GM23338 (cell line): ENCODE data around the gene DGCR6L. TPM values are rescaled to one million over a fixed set of nuclear protein-coding genes. Genes with fewer than 3 reads are reported as not detected.

ENCODE experiments used
- ATAC-seq: fragments of 200-7000 bp; cut with Tn5 transposase; 3 replicates; pipeline ENCODE4 v1.9.1; 2020
- DNase-seq: peaks from one replicate; pipeline ENCODE4 v3.0.0-alpha.2; 2015; ENCODE audit warnings: low spot score
- H2AFZ ChIP-seq: fragments of 200-600 bp; sonication (generic); 2 replicates; pipeline ENCODE4 v1.8.0; 2016; ENCODE audit warnings: antibody characterized with exemption, mild to moderate bottlenecking, moderate library complexity
- H3F3A ChIP-seq: fragments of 200-600 bp; sonication (generic); replicated peaks from 2 replicates; pipeline ENCODE4 v1.8.0; 2017; ENCODE audit warnings: antibody characterized with exemption, mixed run types, low read depth
- H3K27ac ChIP-seq: fragments of 200-600 bp; sonication (generic); 2 replicates; pipeline ENCODE4 v1.6.1; 2016; ENCODE audit warnings: low read depth
- H3K27me3 ChIP-seq: fragments of 200-600 bp; sonication (generic); 2 replicates; pipeline ENCODE4 v1.8.0; 2016; ENCODE audit warnings: mild to moderate bottlenecking, mixed run types, moderate library complexity; ENCODE audit not compliant: insufficient read depth
- H3K36me3 ChIP-seq: fragments of 200-600 bp; sonication (generic); 2 replicates; pipeline ENCODE4 v1.8.0; 2016; ENCODE audit warnings: mild to moderate bottlenecking; ENCODE audit not compliant: insufficient read depth
- H3K4me1 ChIP-seq: fragments of 200-600 bp; sonication (generic); 2 replicates; pipeline ENCODE4 v1.8.0; 2016; ENCODE audit warnings: mild to moderate bottlenecking, moderate library complexity; ENCODE audit not compliant: insufficient read depth
- H3K4me2 ChIP-seq: fragments of 200-600 bp; sonication (generic); 2 replicates; pipeline ENCODE4 v1.7.1; 2017; ENCODE audit warnings: mixed run types
- H3K4me3 ChIP-seq: fragments of 200-600 bp; sonication (generic); 2 replicates; pipeline ENCODE4 v1.6.1; 2016; ENCODE audit warnings: mixed run types
- H3K79me2 ChIP-seq: fragments of 200-600 bp; sonication (generic); replicated peaks from 2 replicates; pipeline ENCODE4 v1.8.0; 2017; ENCODE audit warnings: mild to moderate bottlenecking; ENCODE audit not compliant: insufficient read depth
- H3K9me2 ChIP-seq: fragments of 200-600 bp; sonication (generic); 2 replicates; pipeline ENCODE4 v1.8.0; 2017; ENCODE audit not compliant: insufficient read depth
- H4K20me1 ChIP-seq: fragments of 200-600 bp; sonication (generic); replicated peaks from 2 replicates; pipeline ENCODE4 v1.8.0; 2017; ENCODE audit warnings: mild to moderate bottlenecking; ENCODE audit not compliant: insufficient read depth
- H3K27ac Mint-ChIP-seq: 2 replicates; pipeline ENCODE4 v1.8.0; 2020; ENCODE audit warnings: inconsistent platforms, mild to moderate bottlenecking, moderate library complexity, mixed read lengths
- H3K27me3 Mint-ChIP-seq: 3 replicates; pipeline ENCODE4 v1.8.0; 2022; ENCODE audit warnings: low read depth, mild to moderate bottlenecking, moderate library complexity, mixed read lengths, inconsistent platforms; ENCODE audit not compliant: insufficient read depth, poor library complexity
- H3K36me3 Mint-ChIP-seq: 3 replicates; pipeline ENCODE4 v1.8.0; 2021; ENCODE audit warnings: low read depth, mild to moderate bottlenecking, inconsistent platforms, moderate library complexity, mixed read lengths
- H3K4me1 Mint-ChIP-seq: 3 replicates; pipeline ENCODE4 v1.8.0; 2020; ENCODE audit warnings: mild to moderate bottlenecking, inconsistent platforms, mixed read lengths
- H3K4me3 Mint-ChIP-seq: 3 replicates; pipeline ENCODE4 v1.8.0; 2021; ENCODE audit warnings: moderate library complexity, mild to moderate bottlenecking, inconsistent platforms, mixed read lengths
- H3K9me3 Mint-ChIP-seq: 3 replicates; pipeline ENCODE4 v1.8.0; 2020; ENCODE audit warnings: moderate library complexity, mild to moderate bottlenecking, inconsistent platforms, mixed read lengths
- CTCF ChIP-seq, 2 experiments: fragments of 200-600 bp in 1 of 2; sonication (generic) in 1 of 2; conservative IDR thresholded peaks; 2 replicates each; pipeline versions ENCODE4 v1.5.1 to v1.6.1; 2016 to 2017; ENCODE audit warnings: antibody characterized with exemption in 2 of 2, low read depth in 2 of 2, mild to moderate bottlenecking in 2 of 2, moderate library complexity in 1 of 2
- EZH2 ChIP-seq: fragments of 200-600 bp; sonication (generic); IDR thresholded peaks from one replicate; pipeline ENCODE4 v1.8.0; 2017; ENCODE audit warnings: antibody characterized with exemption, mild to moderate bottlenecking, low read depth; ENCODE audit not compliant: unreplicated experiment
- JUNB ChIP-seq: IDR thresholded peaks from one replicate; pipeline ENCODE4 v1.6.1; 2016; ENCODE audit warnings: antibody characterized with exemption; ENCODE audit not compliant: unreplicated experiment
- POLR2AphosphoS5 ChIP-seq: IDR thresholded peaks from 2 replicates; pipeline ENCODE4 v1.6.1; 2016; ENCODE audit warnings: antibody characterized with exemption, low read depth
- STAT1 ChIP-seq: IDR thresholded peaks from one replicate; pipeline ENCODE4 v1.6.1; 2016; ENCODE audit warnings: antibody characterized with exemption; ENCODE audit not compliant: unreplicated experiment
- ZNF114 ChIP-seq: fragments of 250-450 bp; sonication (Bioruptor Pico); IDR thresholded peaks from 2 replicates; pipeline ENCODE4 v1.5.0; 2020; ENCODE audit warnings: mild to moderate bottlenecking, moderate library complexity
- ZNF462 ChIP-seq: fragments of 250-450 bp; sonication (Bioruptor Pico); IDR thresholded peaks from 2 replicates; pipeline ENCODE4 v1.5.0; 2020; ENCODE audit warnings: mild to moderate bottlenecking, moderate library complexity
- polyA plus RNA-seq: library from polyadenylated mRNA; unstranded; fragments of >200 nt; fragmentation: Nextera tagmentation; extraction: Ambion mirVana; gene quantifications from 2 replicates; pipeline ENCODE4 v1.2.1, GENCODE V29; 2016
- total RNA-seq: library from RNA; depleted of rRNA; stranded (reverse); fragments of >200 nt; shearing (Covaris generic); gene quantifications from 2 replicates; pipeline ENCODE4 v1.2.3, GENCODE V29; 2014

The DGCR6L gene
- total and polyA plus RNA-seq, 2 experiments from 2014 or later: 66.3 to 85.9 TPM

GRCh38 chr22:20283674-20284066 lies 36.2 kb downstream of the DGCR6L start:
- no peak overlapping the region for H3K4me3 ChIP-seq
- no peak overlapping the region for H2AFZ ChIP-seq
- no peak overlapping the region for H3K4me2 ChIP-seq
- Mint-ChIP-seq H3K9me3 (no peaks in the 10 kb centered on the region), H3K27ac (no peak overlapping the region), H3K27me3 (peaks cover 3% of the 10 kb centered on the region), H3K4me3 (no peak overlapping the region), H3K36me3 (no peaks in the 10 kb centered on the region), H3K4me1 (peaks cover 3% of the 10 kb centered on the region)
- H3K4me1 ChIP-seq: no peaks in the 10 kb centered on the region
- ATAC-seq (no peak), DNase-seq (no peak)
- no peaks in the 10 kb centered on the region for H4K20me1 ChIP-seq
- no peaks in the 10 kb centered on the region for H3K79me2 ChIP-seq
- no peaks in the 10 kb centered on the region for H3K9me2 ChIP-seq
- no peaks in the 10 kb centered on the region for H3K36me3 ChIP-seq
- H3K27ac ChIP-seq: no peak overlapping the region
- TF ChIP-seq ZNF114 (CRISPR knock-in tag) (no peak), CTCF (conservative IDR thresholded peaks at IDR 0.05; ENCODE audit: low read depth in 2 of 2) (no peak), STAT1 (no peak)
- H3F3A ChIP-seq: no peaks in the 10 kb centered on the region
- no peaks in the 10 kb centered on the region for H3K27me3 ChIP-seq

GRCh38 chr22:20282901-20283673 lies 36.8 kb downstream of the DGCR6L start:
- H3K4me1 ChIP-seq: no peaks in the 10 kb centered on the region
- Mint-ChIP-seq H3K27me3 (peaks cover 3% of the 10 kb centered on the region), H3K27ac (no peak overlapping the region), H3K9me3 (no peaks in the 10 kb centered on the region), H3K36me3 (no peaks in the 10 kb centered on the region), H3K4me1 (peaks cover 3% of the 10 kb centered on the region), H3K4me3 (no peak overlapping the region)
- H3K36me3 ChIP-seq: no peaks in the 10 kb centered on the region
- DNase-seq (no peak), ATAC-seq (no peak)
- H4K20me1 ChIP-seq: no peaks in the 10 kb centered on the region
- no peak overlapping the region for H3K4me3 ChIP-seq
- no peak overlapping the region for H3K27ac ChIP-seq
- no peaks in the 10 kb centered on the region for H3K27me3 ChIP-seq
- H2AFZ ChIP-seq: no peak overlapping the region
- no peaks in the 10 kb centered on the region for H3K9me2 ChIP-seq
- H3K4me2 ChIP-seq: no peak overlapping the region
- no peaks in the 10 kb centered on the region for H3F3A ChIP-seq
- H3K79me2 ChIP-seq: no peaks in the 10 kb centered on the region
- TF ChIP-seq CTCF (conservative IDR thresholded peaks at IDR 0.05; ENCODE audit: low read depth in 2 of 2): no peak
- TF ChIP-seq ZNF462 (CRISPR knock-in tag): no peak
- no peak for TF ChIP-seq EZH2
- TF ChIP-seq POLR2AphosphoS5: no peak
- no peak for TF ChIP-seq STAT1
- no peak for TF ChIP-seq JUNB
